GM18499 (cell line): ENCODE data around the gene SLC6A6.

ENCODE experiments used
- ATAC-seq: cut with Tn5 transposase; IDR thresholded peaks from one replicate; pipeline ENCODE4 v1.9.1; 2021; ENCODE audit warnings: moderate number of reproducible peaks; ENCODE audit not compliant: insufficient read depth, unreplicated experiment

The SLC6A6 gene

GRCh38 chr3:14371573-14372474, 30.6 kb upstream of the SLC6A6 start:
- ATAC-seq: no peak

- ATAC-seq: no peak
These were observed 29.8 kb upstream of the SLC6A6 start for GRCh38 chr3:14372587-14372986.

DNA sequence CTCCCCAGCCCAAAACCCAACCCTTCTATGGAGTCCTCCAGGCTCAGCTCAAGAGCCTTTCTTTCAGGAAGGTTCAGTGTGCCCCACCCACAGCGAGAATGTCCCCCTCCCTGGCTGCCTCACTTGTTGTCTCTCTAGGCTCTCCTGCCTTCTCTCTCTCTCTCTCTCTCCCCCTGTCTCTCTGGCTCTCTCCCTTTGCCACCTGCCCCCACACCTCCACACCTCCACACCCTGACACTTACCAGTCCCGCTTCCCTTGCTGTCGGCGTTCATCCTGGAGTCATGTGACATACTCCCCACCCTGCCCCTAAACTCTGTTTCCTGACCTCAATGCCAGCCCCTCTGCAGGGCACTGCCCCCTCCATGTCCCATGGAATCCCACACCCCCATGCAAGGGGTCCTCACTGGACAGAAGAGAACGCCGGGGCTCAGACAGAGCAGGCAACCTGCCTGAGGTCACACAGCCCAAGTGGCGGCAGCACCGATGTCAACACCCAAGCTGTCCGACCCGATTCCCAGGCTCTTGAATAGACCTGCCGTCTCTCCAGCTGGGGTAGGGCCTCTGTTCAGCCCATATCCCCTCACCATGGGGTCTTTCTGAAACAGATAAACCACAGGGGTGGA, 28.5 kb upstream of the SLC6A6 start:
- ATAC-seq: no peak

- no peak for ATAC-seq
These were observed 27.9 kb upstream of the SLC6A6 start for GRCh38 chr3:14374444-14374883.

GRCh38 chr3:14375192-14375591, 27.2 kb upstream of the SLC6A6 start:
- ATAC-seq: no peak

- ATAC-seq: no peak
These were observed 25.9 kb upstream of the SLC6A6 start for GRCh38 chr3:14376348-14377043.

- ATAC-seq: no peak
These were observed 25.2 kb upstream of the SLC6A6 start for GRCh38 chr3:14377044-14377837.

- ATAC-seq: no peak
These were observed 24.6 kb upstream of the SLC6A6 start for GRCh38 chr3:14377838-14378169.

DNA sequence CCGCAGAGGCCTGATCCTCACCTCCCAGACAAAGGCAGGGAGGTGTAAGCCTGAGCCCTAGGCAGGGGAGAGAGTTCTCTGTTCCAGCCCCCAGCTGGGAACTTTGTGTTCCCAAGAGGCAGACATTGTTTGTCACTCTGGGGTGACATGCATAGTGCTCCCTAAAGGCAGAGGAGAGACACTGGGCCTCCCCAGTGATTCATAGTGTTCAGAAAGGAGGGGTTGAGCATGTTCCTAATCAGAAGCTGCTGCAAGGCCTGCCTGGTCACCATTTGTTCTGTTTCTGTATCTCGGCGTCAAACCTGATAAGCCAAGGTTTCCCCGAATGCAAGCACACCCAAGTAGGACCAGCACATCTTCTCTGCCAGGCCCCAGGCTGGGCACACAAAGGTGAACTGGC, 24.0 kb upstream of the SLC6A6 start:
- no peak for ATAC-seq

DNA sequence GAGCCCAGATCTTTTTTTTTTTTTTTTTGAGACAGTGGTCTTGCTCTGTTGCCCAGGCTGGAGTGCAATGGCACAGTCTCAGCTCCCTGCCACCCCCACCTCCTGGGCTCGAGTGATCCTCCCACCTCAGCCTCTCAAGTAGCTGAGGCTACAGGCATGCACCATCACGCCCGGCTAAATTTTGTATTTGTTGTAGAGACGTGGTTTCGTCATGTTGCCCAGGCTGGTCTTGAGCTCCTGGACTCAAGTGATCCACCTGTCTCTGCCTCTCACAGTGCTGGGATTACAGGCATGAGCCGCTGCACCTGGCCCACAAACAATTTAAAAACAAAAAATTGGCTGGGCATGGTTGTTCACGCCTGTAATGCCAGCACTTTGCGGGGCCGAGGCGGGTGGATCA, 22.6 kb upstream of the SLC6A6 start:
- ATAC-seq: no peak

DNA sequence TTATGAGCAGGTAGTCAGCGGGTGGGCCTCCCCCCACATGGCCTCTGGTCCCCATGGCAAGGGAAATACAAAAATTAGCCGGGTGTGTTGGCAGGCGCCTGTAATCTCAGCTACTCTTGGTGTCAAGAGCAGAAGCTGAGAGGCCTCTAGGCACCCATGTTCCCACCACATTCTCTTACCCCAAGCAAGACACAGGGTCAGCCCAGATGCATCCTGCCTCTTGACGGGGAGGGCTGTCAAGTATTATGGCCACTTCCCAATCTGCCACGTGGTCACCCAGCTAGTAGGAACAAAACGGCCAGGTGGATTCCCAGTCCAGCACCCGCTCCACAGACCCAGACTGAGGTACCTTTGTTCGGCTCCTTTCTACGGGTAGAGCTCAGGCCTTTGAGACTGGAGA, 16.2 kb upstream of the SLC6A6 start:
- no peak for ATAC-seq

DNA sequence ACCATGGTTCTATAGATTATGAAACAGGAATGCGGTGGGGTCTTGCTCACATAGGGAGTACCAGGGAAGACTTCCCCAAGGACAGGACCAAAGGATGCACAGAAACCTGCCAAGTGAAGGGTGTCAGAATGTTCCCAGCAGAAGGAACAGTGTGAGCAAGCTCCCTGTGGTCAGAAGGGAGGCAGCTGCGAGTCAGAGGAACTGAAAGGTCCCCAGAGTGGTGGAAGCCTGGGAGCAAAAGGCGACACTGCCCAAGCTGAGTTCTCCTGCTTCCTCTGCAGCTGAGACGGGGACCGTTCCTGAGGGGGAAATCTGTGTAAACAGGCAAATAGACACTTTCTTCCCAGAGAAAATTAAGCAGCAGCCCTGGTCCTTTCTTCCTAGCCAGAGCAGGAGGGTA, 14.2 kb upstream of the SLC6A6 start:
- ATAC-seq: no peak

DNA sequence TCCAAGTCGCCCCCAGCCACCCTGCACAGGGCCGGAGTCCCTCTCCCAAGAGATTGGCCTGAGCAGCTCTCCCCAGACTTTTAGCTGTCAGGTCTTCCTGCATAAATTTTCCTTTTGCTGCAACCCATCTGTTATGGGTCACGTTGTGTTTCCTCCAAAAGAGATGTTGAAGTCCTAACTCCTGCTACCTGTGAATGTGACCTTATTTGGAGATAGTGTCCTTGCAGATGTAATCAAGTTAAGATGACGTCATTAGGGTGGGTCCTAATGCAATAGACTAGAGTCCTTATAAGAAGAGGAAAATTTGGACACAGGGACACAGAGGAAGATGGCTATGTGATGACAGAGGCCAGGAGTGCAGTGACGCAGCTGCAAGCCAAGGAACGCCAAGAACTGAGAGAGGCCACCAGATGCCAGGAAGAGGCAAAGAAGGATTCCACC, 13.2 kb upstream of the SLC6A6 start:
- ATAC-seq: no peak

GRCh38 chr3:14389716-14390115, 12.7 kb upstream of the SLC6A6 start:
- no peak for ATAC-seq

DNA sequence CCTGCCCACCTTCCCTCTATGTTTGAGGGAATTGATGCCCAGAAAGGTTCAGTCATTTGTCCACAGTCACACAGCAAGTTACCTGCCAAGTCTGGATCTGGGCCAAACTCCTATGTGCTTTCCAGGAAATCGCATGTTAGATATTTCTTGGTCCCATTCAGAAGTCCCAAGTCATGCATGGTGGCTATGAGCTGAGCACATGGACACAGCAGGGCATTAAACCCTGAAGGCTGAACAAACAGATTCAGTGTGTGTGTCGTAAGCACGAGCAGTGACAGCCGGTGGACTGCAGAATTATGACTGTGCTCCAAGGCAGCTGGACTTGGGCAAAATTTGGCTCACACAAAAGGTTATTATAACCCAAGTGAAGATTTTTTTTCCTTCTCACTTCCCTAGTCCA, 11.4 kb upstream of the SLC6A6 start:
- no peak for ATAC-seq

DNA sequence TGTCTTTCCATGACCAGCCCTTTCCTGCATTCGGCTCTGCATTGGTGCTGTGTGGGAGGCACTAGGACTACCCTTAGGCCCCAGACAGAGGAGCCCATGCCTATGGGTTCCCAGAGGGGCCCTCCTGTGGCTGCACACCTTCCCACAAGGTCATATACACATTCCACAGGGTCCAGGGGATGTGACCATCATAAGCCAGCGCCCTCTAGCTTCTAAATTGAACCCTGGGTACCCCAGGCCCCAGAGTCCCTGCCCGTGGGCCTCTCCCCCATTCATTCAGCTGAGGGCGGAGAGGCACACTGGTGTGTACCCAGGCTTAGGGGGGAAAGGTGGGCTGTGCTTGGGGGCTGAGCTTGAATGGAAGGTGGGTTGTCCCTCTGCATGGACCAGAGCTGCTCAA, 10.2 kb upstream of the SLC6A6 start:
- no peak for ATAC-seq

- no peak for ATAC-seq
These were observed 9.5 kb upstream of the SLC6A6 start for GRCh38 chr3:14392803-14393319.

DNA sequence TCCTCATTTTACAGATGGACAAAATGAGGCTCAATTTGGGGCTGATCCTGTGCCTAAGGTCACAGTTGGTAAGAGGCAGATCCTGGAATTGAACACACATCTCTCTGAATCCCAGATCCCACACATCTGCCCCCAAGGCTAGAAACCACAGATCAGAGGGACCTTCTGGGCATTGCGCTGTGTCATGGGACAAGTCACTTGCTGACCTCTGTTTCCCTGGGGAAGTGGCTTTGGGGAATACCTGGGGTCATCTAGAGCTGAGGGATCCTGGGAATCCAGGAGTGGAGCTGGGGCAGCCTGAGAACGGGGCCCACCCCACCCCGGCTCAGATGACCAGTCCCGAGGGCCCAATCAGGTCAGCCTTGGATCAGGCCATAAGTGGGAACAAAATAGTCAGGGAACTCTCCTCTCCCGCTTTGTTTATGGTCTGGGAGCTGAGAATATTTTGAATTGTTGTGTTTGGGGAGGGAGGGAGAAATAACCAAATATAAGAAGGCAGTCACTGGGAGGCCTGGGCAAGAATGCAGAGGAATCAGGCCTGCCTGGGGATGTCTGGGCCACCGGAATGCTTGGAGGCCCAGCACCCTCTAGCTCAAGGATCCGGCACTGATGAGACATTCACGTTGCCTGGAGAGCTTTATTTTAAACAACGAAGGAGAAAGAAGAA, 8.8 kb upstream of the SLC6A6 start:
- ATAC-seq: no peak

- ATAC-seq: no peak
These were observed 6.2 kb upstream of the SLC6A6 start for GRCh38 chr3:14396031-14396692.
